Calu3 (cell line): ENCODE measurements around the gene ZNF18. TPM values are rescaled to one million over a fixed set of nuclear protein-coding genes. Genes with fewer than 3 reads are reported as not detected.

Experiments
- BruUV-seq: library from RNA; stranded (reverse); fragments of 400-500 nt; replicated peaks from 2 replicates; lab custom pipeline; 2021; lab: Mats Ljungman, UMichigan
- CTCF ChIA-PET: fragments of 300-600 bp; sonication (Branson Sonifier 250); formaldehyde crosslinking; loops from one replicate; lab custom pipeline; 2022; ENCODE audit warnings: antibody characterized with exemption; lab: Charles Lee
- DNase-seq: peaks from one replicate; pipeline ENCODE4 v3.0.0; 2022
- H3K27ac Mint-ChIP-seq: one replicate; pipeline ENCODE4 v1.8.0; 2022; ENCODE audit warnings: mixed read lengths; ENCODE audit not compliant: unreplicated experiment
- H3K27me3 Mint-ChIP-seq: one replicate; pipeline ENCODE4 v1.8.0; 2022; ENCODE audit warnings: mixed read lengths; ENCODE audit not compliant: unreplicated experiment
- H3K36me3 Mint-ChIP-seq: one replicate; pipeline ENCODE4 v1.8.0; 2022; ENCODE audit warnings: mild to moderate bottlenecking, moderate library complexity, mixed read lengths; ENCODE audit not compliant: insufficient read depth, unreplicated experiment
- H3K4me1 Mint-ChIP-seq: one replicate; pipeline ENCODE4 v1.8.0; 2022; ENCODE audit warnings: mild to moderate bottlenecking, low read depth, mixed read lengths; ENCODE audit not compliant: unreplicated experiment
- H3K4me3 Mint-ChIP-seq: one replicate; pipeline ENCODE4 v1.8.0; 2022; ENCODE audit warnings: mild to moderate bottlenecking, low read depth, moderate library complexity, mixed read lengths; ENCODE audit not compliant: unreplicated experiment
- H3K9me3 Mint-ChIP-seq: one replicate; pipeline ENCODE4 v1.8.0; 2022; ENCODE audit warnings: low read depth, mixed read lengths; ENCODE audit not compliant: unreplicated experiment
- intact Hi-C: fragments of 100-400 bp; cut with micrococcal nuclease; formaldehyde crosslinking; loops from one replicate; pipeline ENCODE4 v1.10.0; 2022; ENCODE audit not compliant: unreplicated experiment
- total RNA-seq: library from RNA; stranded (reverse); gene quantifications from 2 replicates; pipeline ENCODE4 v1.2.3, GENCODE V29; 2022
- TF ChIP-seq, protein P1 (sequence below): fragments of 200-600 bp; IDR thresholded peaks from one replicate; pipeline ENCODE4 v1.8.0; 2022; ENCODE audit warnings: antibody characterized with exemption; ENCODE audit not compliant: unreplicated experiment

Gene ZNF18
- total RNA-seq, 1 experiment from 2014 or later: 4.2 TPM

DNA sequence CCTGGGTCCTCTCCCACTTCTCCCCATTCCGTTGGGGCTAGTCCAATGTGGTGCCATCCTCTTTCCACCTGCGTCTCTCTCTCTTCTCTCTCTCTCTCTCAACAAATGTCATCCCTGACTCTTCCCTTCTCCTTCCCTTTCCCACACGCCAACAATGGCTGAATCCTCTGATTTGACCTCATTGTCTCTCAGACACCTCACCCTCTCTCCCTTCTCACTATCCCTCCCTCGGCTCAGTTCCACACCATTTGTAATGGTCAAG is 628 bp upstream of the ZNF18 start:
- CTCF ChIA-PET: interaction anchor here (1.0 to 1.3 kb wide), 2 partner anchors 22 to 27 kb away, joined by 3 read pairs; partner anchors contain the start of gene MAP2K4
- peak overlapping the region; percentile 76 for H3K27ac Mint-ChIP-seq
- TF ChIP-seq, protein P1, sequence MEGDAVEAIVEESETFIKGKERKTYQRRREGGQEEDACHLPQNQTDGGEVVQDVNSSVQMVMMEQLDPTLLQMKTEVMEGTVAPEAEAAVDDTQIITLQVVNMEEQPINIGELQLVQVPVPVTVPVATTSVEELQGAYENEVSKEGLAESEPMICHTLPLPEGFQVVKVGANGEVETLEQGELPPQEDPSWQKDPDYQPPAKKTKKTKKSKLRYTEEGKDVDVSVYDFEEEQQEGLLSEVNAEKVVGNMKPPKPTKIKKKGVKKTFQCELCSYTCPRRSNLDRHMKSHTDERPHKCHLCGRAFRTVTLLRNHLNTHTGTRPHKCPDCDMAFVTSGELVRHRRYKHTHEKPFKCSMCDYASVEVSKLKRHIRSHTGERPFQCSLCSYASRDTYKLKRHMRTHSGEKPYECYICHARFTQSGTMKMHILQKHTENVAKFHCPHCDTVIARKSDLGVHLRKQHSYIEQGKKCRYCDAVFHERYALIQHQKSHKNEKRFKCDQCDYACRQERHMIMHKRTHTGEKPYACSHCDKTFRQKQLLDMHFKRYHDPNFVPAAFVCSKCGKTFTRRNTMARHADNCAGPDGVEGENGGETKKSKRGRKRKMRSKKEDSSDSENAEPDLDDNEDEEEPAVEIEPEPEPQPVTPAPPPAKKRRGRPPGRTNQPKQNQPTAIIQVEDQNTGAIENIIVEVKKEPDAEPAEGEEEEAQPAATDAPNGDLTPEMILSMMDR: no peak

GRCh38 chr17:11996722-11997146 is 541 bp downstream of the ZNF18 start:
- no peaks in the 10 kb centered on the region for H3K27me3 Mint-ChIP-seq
- peaks cover 8% of the 10 kb centered on the region for H3K4me1 Mint-ChIP-seq
- no peak for DNase-seq
- H3K36me3 Mint-ChIP-seq: peaks cover 9% of the 10 kb centered on the region
- TSS peak; percentile 43 for BruUV-seq
- H3K27ac Mint-ChIP-seq: no peak overlapping the region
- TF ChIP-seq, protein P1: no peak
- CTCF ChIA-PET: interaction anchor here (0.7 to 1.3 kb wide), 4 partner anchors 16 to 631 kb away, joined by 3 read pairs; no protein-coding TSS in a partner anchor
- H3K4me3 Mint-ChIP-seq: peak overlapping the region; percentile 77
- H3K9me3 Mint-ChIP-seq: no peaks in the 10 kb centered on the region
- intact Hi-C loops: no loop called here

More for the DNA sequence above, 628 bp upstream of the ZNF18 start:
- intact Hi-C loops: no loop called here
- DNase-seq: no peak
- no peaks in the 10 kb centered on the region for H3K9me3 Mint-ChIP-seq
- H3K36me3 Mint-ChIP-seq: peaks cover 9% of the 10 kb centered on the region
- no peaks in the 10 kb centered on the region for H3K27me3 Mint-ChIP-seq
- peaks cover 8% of the 10 kb centered on the region for H3K4me1 Mint-ChIP-seq
- BruUV-seq: no TSS peak
- H3K4me3 Mint-ChIP-seq: peak overlapping the region; percentile 77

- intact Hi-C loops: no loop called here
- CTCF ChIA-PET: no interaction called here
- H3K4me1 Mint-ChIP-seq: no peaks in the 10 kb centered on the region
- TF ChIP-seq, protein P1: no peak
- no peaks in the 10 kb centered on the region for H3K9me3 Mint-ChIP-seq
- no peaks in the 10 kb centered on the region for H3K27me3 Mint-ChIP-seq
- no peak overlapping the region for H3K4me3 Mint-ChIP-seq
- no peak overlapping the region for H3K27ac Mint-ChIP-seq
- H3K36me3 Mint-ChIP-seq: no peaks in the 10 kb centered on the region
- no TSS peak for BruUV-seq
- no peak for DNase-seq
Observed at GRCh38 chr17:11991461-11991860, 5.8 kb downstream of the ZNF18 start.

DNA sequence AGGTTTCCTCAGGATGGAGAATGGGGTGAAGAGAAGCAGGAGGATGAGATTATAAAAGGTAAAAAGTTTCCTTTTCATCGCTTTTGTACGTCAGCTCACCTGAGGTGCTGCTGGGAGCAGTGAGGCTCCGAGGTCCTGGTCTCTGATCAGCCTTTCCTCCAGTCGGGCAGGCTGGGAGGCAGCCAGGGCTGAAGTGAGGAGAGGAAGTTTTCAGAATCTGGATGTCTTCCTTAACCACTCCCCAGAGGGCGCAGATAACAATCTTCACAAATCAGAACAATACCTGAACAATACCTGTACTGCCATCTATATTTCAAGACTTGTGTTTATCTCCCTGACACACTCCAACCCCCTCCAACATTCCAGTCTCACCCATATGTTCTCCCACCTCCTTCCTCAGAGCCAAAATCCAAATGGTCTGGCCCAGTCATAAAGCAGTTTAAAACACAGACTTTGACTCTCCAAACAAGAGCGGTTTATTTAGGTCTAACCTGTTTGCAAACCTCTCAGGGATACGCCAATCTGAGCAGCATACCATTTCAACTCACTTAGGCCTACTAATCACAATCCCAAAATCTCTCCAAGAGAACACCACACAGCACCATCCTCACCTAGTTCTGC is 6.8 kb downstream of the ZNF18 start:
- BruUV-seq: no TSS peak
- Mint-ChIP-seq H3K27me3 (no peaks in the 10 kb centered on the region), H3K27ac (no peak overlapping the region), H3K9me3 (no peaks in the 10 kb centered on the region), H3K36me3 (no peaks in the 10 kb centered on the region), H3K4me3 (no peak overlapping the region), H3K4me1 (no peaks in the 10 kb centered on the region)
- intact Hi-C loops: no loop called here
- TF ChIP-seq, protein P1: no peak
- DNase-seq: no peak
- CTCF ChIA-PET: no interaction called here
